GM19324 (cell line): ENCODE measurements around the gene MSH3.
"Not testable (repeated sequence)": the region's sequence is repeated elsewhere in the genome, so short reads cannot be mapped to it uniquely, and the experiment has no call there.

Experiments
- ATAC-seq: cut with Tn5 transposase; IDR thresholded peaks from one replicate; pipeline ENCODE4 v1.9.1; 2021; ENCODE audit warnings: mild to moderate bottlenecking, moderate library complexity; ENCODE audit not compliant: unreplicated experiment, low FRiP score

Gene MSH3

GRCh38 chr5:80655231-80655774, 851 bp downstream of the MSH3 start:
- no peak for ATAC-seq

GRCh38 chr5:80656425-80656824, 2.0 kb downstream of the MSH3 start:
- no peak for ATAC-seq

GRCh38 chr5:80659106-80659505, 4.7 kb downstream of the MSH3 start:
- ATAC-seq: no peak

GRCh38 chr5:80660661-80661060, 6.2 kb downstream of the MSH3 start:
- not testable (repeated sequence) for ATAC-seq

GRCh38 chr5:80662108-80662507, 7.7 kb downstream of the MSH3 start:
- no peak for ATAC-seq

- no peak for ATAC-seq
Measured at GRCh38 chr5:80665057-80665456, 10.6 kb downstream of the MSH3 start.

- no peak for ATAC-seq
Measured at GRCh38 chr5:80667384-80667783, 12.9 kb downstream of the MSH3 start.

- ATAC-seq: no peak
Measured at GRCh38 chr5:80668016-80668969, 13.8 kb downstream of the MSH3 start.

- no peak for ATAC-seq
Measured at GRCh38 chr5:80672140-80672736, 17.8 kb downstream of the MSH3 start.

GRCh38 chr5:80676706-80677105, 22.3 kb downstream of the MSH3 start:
- ATAC-seq: no peak

GRCh38 chr5:80686757-80687156, 32.3 kb downstream of the MSH3 start:
- ATAC-seq: no peak

GRCh38 chr5:80688648-80689420, 34.4 kb downstream of the MSH3 start:
- ATAC-seq: no peak

- no peak for ATAC-seq
Measured at GRCh38 chr5:80689627-80690026, 35.2 kb downstream of the MSH3 start.

- no peak for ATAC-seq
Measured at GRCh38 chr5:80695666-80696065, 41.2 kb downstream of the MSH3 start.

- ATAC-seq: no peak
Measured at GRCh38 chr5:80696450-80696849, 42.0 kb downstream of the MSH3 start.

GRCh38 chr5:80697100-80697499, 42.6 kb downstream of the MSH3 start:
- no peak for ATAC-seq

GRCh38 chr5:80698369-80698768, 43.9 kb downstream of the MSH3 start:
- no peak for ATAC-seq

GRCh38 chr5:80701597-80701996, 47.1 kb downstream of the MSH3 start:
- no peak for ATAC-seq

- no peak for ATAC-seq
Measured at GRCh38 chr5:80703291-80703690, 48.8 kb downstream of the MSH3 start.

GRCh38 chr5:80703747-80704146, 49.3 kb downstream of the MSH3 start:
- ATAC-seq: no peak

- no peak for ATAC-seq
Measured at GRCh38 chr5:80704221-80704620, 49.8 kb downstream of the MSH3 start.
